Fibroblast of the conjunctiva (primary cell): ENCODE measurements around the gene MAEA.
"Not testable (repeated sequence)": the region's sequence is repeated elsewhere in the genome, so short reads cannot be mapped to it uniquely, and the experiment has no call there.

ENCODE experiments used
- DNase-seq: peaks from one replicate; pipeline ENCODE4 v3.0.0-alpha.2; 2010; ENCODE audit warnings: low read depth

The MAEA gene

DNA sequence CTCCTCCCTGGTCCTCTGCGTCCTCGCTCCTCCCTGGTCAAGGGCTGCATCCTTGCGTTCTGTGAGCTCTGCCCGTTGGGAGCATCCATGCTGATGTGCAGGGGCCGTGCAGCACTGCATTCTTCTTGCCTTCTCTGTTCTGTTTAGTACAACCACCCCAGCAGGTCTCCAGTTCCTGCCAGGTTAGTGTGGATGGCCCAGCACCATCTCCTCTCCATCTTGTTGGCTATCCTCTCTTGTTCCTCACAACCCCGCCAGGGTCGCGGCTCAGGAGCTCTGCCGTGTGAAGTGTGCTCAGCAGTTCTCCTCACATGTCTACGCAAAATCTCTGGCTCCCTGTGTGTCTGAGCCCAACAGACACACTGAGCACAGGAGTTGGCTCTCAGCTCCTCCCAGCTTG is 10.4 kb upstream of the MAEA start:
- no peak for DNase-seq

DNA sequence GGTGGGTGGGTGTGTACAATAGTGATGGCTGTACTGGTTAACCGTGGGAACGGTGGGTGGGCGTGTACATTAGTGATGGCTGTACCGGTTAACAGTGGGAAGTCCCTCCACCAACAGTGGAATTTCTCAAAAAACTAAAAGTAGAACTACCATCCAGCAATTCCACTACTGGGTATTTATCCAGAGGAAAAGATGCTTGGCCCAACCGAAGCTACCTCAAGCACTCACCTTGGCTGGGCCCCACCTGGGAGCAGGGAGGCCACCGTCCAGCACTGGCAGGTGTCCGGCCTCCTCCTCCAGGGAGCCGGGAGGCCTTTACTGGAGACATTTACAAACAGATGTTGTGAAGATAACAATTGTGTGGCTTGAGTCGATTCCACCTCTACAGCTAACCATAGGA is 6.0 kb upstream of the MAEA start:
- DNase-seq, result no peak

DNA sequence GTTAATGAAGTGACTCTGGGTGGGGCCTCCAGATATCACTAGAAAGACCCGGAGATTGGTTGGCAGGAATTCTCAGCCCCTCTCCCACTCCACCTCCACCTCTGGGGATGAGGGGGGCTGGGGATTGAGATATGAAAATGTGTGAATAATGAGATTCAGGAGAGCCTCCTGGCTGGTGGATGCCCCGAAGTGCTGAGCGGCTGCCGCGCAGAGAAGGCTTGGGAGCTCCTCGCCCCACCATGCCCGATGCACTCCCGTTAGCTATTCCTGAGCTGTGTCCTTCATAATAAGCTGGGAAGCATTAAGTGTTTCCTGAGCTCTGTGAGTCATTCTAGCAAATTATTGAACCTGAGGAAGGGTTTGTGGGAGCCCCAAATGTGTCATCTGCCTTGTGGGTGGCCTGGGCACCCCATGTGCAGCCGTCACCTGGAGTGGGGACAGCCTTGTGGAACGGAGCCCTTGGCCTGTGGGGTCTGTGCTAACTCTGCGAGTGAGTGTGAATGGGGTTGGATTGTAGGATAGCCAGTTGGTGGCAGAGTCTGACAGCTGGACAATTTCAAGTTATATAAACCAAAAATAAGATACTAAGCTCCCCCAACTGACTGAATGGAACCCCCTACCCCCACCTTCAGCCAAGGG is 4.4 kb upstream of the MAEA start:
- no peak for DNase-seq

- DNase-seq, result no peak
These were observed 3.7 kb upstream of the MAEA start for GRCh38 chr4:1285790-1286553.

GRCh38 chr4:1288786-1289185 is 905 bp upstream of the MAEA start:
- DNase-seq, result no peak

DNA sequence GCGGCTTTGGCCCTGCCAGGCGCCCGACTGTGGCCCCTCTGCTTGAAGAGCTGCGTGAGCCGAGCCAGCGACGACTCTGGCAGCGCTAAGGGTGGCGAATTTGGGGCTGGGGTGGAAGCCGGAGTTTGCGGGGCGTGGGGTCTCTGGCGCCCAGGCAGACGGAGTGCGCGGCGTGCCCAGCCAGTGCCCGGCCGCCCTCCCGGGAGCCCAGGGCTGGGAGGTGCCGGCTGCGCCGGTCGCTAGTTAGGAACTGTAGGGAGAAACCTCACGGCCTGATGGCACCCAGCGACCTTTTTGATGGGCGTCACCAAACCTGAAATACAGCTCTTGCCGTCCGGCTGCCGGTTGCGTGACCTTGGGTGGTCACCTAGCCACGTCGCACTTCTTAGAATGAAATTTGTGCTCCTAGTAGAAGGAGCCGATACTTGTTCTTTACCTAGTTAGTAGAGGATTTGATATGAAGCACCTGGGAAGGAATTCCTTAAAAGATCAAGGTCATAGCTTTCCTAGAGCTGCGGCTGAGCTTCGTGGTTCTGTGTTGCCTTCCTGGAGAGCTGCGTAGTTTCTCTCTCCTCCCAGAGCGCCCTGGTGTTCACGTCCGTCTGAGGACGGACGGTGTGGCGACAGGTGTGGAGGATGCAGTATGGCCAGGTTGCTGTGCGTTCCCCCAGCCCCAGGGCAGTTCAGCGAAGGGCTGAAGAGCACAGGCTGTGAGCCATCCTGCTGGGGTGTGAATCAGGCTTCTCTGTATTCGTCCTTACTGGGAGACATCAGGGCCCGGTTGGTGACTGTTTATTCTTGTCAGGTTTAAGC is 680 bp downstream of the MAEA start:
- DNase-seq, result no peak

- DNase-seq, result no peak
These were observed 1.4 kb downstream of the MAEA start for GRCh38 chr4:1291091-1291490.

DNA sequence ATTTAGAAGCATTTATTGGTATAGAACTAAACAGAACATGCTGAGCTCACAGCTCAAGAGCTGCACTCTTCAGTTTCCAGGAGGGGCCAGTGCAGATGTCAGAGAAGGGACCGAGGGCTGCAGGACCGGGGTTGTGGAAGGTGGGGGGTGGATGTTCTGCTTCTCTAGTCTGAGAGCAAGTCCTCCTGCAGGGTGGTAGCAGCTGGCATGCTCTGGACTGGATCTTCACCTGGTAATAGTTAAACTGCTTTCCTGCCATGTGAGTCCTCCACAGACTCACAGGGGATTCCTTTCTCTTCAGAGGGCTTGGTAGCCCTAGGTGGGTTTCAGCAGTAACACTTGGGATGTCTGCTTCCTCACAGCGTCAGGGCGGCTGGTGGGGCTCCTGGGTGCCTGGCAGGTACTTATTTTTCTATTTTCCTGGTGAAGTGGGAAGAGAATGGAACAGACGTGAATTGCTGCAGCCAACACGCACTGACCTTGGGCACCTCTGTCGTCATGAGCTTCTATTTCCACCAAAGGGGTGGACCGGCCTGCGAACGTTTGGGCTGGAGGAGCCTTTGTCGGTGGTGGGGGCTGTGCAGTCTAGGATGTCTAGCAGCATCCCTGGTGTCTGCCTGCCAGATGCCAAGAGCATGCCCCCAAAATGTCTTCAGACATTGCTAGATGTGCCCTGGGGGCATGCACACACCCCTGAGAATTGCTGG is 2.5 kb downstream of the MAEA start:
- DNase-seq, result no peak

- not testable (repeated sequence) for DNase-seq
These were observed 3.0 kb downstream of the MAEA start for GRCh38 chr4:1292703-1293011.

GRCh38 chr4:1293531-1293941 is 3.8 kb downstream of the MAEA start:
- no peak for DNase-seq

DNA sequence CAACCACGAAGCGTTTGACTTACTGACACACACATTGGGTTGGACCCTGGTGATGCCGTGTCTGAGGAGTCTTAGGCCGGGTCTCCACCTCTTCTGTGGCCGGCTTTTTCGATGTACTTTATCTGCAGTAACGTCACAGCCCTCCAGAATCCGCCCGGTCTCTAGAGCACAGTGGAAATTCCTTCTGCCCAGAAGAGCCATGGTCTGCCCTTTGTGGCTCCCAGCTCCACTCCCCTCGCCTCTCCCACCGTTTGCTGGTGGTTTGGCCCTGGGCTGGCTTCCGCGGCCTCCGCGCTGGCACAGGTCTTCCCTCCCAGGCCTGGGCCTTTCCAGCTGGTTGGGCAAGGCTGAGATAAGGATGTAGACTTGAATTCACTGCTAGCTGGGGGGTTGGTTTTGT is 4.3 kb downstream of the MAEA start:
- DNase-seq, result no peak

DNA sequence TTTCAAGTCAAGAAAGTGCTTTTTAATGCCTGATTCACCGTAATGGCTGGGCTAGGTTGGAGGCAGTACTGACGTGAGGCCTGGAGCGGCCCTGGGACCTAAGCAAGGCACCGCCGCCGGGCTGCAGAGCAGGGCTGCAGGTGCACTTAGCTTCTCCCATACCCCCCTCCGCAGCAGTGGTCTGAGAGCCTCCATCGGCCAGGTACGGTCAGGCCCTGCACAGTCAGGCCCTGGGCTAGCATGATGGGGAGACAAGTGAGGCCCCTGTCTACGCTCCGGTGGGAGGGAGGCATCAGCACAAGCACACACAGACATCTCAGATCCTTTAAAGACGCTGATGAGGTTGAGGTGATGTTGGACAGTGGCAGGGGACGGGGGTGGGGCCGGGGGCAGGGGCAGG is 4.7 kb downstream of the MAEA start:
- no peak for DNase-seq

DNA sequence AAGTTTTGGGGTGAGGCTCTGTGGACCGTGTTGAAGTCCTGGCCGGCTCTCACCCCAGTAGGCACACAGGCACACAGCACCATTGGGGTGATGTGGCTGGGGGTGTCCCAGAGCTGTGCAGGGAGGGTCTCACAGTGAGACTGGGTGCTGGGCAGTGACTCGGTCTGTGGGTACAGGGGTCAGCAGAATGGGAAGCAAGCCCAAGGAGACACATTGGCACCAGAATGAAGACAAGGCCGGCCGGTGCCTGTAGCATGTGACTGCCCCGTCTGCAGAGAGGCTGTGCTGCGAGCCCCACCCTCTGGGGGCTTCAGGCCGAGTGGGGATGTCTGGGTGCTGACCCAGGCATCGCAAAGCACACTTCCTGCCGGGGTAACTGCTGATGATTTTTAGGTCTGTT is 5.2 kb downstream of the MAEA start:
- DNase-seq, result no peak

- DNase-seq, result no peak
These were observed 5.8 kb downstream of the MAEA start for GRCh38 chr4:1295405-1296055.

GRCh38 chr4:1296324-1297022 is 6.8 kb downstream of the MAEA start:
- no peak for DNase-seq

DNA sequence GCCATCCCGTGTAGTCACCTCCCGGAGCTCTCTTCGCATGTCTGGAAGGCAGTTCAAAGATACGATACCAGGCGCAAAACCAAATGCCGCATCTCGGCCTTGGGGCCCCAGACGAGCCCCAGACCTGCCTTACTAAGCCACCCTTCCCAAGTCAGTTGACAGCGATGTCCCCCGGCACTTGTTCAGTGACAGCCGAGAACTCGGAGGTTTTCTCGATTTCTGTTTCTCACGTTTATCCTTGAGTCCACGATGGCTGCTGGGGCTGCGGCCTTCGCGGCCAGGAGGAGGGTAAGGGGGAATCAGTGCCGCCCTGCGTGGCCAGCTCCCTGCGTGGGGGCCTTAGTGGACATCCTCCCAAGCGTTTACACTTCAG is 7.3 kb downstream of the MAEA start:
- no peak for DNase-seq

DNA sequence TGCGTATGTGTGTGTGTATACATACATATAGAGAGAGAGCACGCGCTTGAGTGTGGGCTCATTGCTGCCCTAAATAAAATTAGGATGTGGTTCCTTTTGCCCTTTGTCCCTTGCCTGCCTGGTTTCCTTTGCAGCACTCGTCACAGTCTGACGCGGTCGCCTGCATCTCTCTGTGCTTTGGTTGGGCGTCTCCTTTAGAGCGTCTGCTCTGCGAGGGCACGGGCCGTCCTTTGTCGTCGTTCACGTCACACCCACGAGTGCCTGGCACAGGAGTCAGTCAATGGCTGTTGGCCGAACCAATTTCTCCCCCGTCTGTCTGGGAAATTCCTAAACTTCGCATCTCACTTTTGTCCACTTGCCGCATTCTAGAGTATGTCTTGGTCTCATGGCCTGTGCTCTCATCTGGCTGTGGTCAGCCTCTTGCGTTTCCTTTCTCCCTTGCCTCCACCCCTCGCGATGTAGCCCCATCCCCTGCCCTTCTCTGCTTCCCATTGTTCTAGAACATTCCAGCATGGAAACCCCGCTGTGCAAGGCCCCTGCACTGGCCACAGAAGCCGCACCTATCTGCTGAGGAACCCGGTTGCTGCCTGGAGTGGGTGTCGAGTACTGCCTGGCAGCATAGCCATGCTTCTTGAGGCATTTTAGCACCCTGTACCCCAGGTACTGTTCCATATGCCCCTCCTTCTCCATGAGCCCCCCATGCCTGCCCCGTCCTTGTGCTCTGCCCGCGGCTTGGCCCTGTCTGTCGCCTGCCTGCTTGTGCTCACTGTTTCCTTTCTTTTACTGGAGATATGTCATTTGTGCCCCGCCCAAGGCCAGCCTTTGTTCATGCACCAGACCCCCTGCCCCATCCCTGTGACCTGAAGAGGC is 8.0 kb downstream of the MAEA start:
- DNase-seq, result no peak

DNA sequence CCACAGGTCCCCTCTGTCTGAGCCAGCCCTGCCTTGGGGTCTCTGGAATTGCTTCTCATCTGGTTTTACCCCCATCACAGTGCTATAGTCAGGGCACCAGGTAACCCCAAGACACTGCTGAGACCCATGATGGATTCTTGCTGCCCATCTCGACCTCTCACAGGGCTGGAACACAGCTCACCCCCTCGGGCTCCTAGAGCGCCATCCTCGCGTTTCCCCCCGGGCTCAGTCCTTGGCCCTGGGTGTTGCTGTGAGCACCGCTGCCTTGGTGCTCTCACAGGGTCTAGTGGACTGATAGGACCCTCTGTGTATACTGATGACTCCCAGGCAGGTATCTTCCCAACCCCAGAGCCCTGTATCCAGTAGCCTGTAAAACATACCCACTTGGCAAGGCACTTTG is 8.8 kb downstream of the MAEA start:
- no peak for DNase-seq

DNA sequence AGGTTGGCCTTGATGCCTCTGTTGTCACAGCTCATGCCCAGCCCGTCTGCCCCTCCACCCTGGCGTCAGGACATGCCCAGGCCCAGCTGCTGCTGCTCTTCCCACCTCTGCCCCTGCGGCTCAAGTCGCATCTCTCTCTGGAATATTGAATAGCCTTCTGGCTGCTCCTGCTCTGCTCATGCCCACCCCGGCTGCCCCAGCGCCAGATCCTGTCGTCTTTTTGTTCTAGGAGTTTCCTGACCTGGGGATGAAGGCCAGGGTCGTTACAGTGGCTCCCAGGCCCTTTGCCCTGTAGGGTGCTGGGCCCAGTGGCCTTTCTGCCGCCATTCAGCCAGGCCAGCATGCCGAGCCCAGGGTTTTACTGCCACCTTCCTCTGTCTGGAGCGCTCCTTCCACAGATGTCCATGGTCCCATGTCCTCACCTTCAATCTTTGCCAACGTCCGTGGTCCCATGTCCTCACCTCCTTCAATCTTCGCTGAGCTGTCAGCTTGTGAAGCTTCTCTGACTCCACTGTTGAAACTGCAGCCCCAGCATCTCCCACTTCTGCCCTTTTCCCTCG is 9.7 kb downstream of the MAEA start:
- DNase-seq, result no peak
